ENCODE results near the gene TIMP4.

DNA sequence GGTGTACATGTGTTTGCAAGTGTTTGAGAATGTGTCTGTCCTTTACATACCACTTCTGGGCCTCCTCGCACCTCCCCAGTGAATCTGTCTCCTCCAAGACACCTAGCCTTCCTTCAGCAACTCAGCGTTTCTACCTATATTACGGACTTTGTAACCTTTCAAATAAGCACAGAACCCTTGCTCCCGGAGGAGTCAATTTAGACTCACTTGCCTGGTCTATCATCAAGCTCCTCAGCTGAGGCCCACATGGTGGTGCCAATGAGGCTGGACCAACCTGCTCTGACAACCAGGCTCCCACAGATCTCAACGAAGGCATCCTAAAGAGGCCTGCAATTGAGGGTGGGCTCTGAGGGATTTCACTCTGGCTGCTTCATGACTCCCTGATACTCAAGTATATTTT, 32.8 kb upstream of the TIMP4 start:
- no peak for TF ChIP-seq POLR2A (IDR thresholded peaks at IDR 0.05; ENCODE audit: low read depth, low read length)
- no peak for TF ChIP-seq POLR2AphosphoS5 (IDR thresholded peaks at IDR 0.05; ENCODE audit: low read depth, low read length)
- no peak for TF ChIP-seq TAF1 (IDR thresholded peaks at IDR 0.05; ENCODE audit: borderline replicate concordance, low read depth, low read length)

Measured in GM12892 (cell line).